OCI-LY1 (cell line): ENCODE data around the gene GHITM.
"Not testable (repeated sequence)": the region's sequence is repeated elsewhere in the genome, so short reads cannot be mapped to it uniquely, and the experiment has no call there.

Source experiments
- H2AFZ ChIP-seq: fragments of 200-600 bp; sonication (generic), shearing (Covaris generic); 2 replicates; pipeline ENCODE4 v1.6.0; 2014; ENCODE audit warnings: antibody characterized with exemption, mild to moderate bottlenecking, low read length
- H3F3A ChIP-seq: fragments of 200-600 bp; sonication (generic), shearing (Covaris generic); 2 replicates; pipeline ENCODE4 v1.6.0; 2014; ENCODE audit warnings: mild to moderate bottlenecking, antibody characterized with exemption, low read length, moderate library complexity; ENCODE audit not compliant: insufficient read depth
- H3K27ac ChIP-seq: fragments of 200-600 bp; sonication (generic); 2 replicates; pipeline ENCODE4 v1.5.1; 2014; ENCODE audit warnings: low read length, mixed run types, mild to moderate bottlenecking, low read depth; ENCODE audit not compliant: poor library complexity, severe bottlenecking
- H3K27me3 ChIP-seq: fragments of 200-600 bp; sonication (generic); 2 replicates; pipeline ENCODE4 v1.6.0; 2014; ENCODE audit warnings: antibody characterized with exemption, mild to moderate bottlenecking, low read length, moderate library complexity; ENCODE audit not compliant: insufficient read depth
- H3K36me3 ChIP-seq: fragments of 200-600 bp; sonication (generic); 2 replicates; pipeline ENCODE4 v1.6.1; 2014; ENCODE audit warnings: mild to moderate bottlenecking, antibody characterized with exemption, low read length, moderate library complexity, mixed read lengths; ENCODE audit not compliant: insufficient read depth
- H3K4me1 ChIP-seq: fragments of 200-600 bp; sonication (generic); 2 replicates; pipeline ENCODE4 v1.5.1; 2014; ENCODE audit warnings: mild to moderate bottlenecking, low read length, moderate library complexity; ENCODE audit not compliant: insufficient read depth, severe bottlenecking
- H3K4me2 ChIP-seq: fragments of 200-600 bp; sonication (generic), shearing (Covaris generic); 2 replicates; pipeline ENCODE4 v1.6.1; 2014; ENCODE audit warnings: low read length
- H3K4me3 ChIP-seq: fragments of 200-600 bp; sonication (generic); 2 replicates; pipeline ENCODE4 v1.5.1; 2014; ENCODE audit warnings: low read length, low read depth, mild to moderate bottlenecking, mixed read lengths; ENCODE audit not compliant: poor library complexity, severe bottlenecking
- H3K79me2 ChIP-seq: fragments of 200-600 bp; shearing (Covaris generic); 2 replicates; pipeline ENCODE4 v1.6.1; 2016; ENCODE audit warnings: mixed run types, low read length, mixed read lengths; ENCODE audit not compliant: insufficient read depth
- H3K9ac ChIP-seq: fragments of 200-600 bp; sonication (generic), shearing (Covaris generic); 2 replicates; pipeline ENCODE4 v1.6.1; 2014; ENCODE audit warnings: mild to moderate bottlenecking, low read length, mixed read lengths
- H3K9me2 ChIP-seq: fragments of 200-600 bp; sonication (generic), shearing (Covaris generic); 2 replicates; pipeline ENCODE4 v1.6.1; 2014; ENCODE audit warnings: low read depth, mild to moderate bottlenecking, low read length, mixed read lengths
- H3K9me3 ChIP-seq: fragments of 200-600 bp; shearing (Covaris generic); 2 replicates; pipeline ENCODE4 v1.6.1; 2014; ENCODE audit warnings: low read length, mixed read lengths
- H4K20me1 ChIP-seq: fragments of 200-600 bp; sonication (generic), shearing (Covaris generic); 2 replicates; pipeline ENCODE4 v1.6.0; 2016; ENCODE audit warnings: mild to moderate bottlenecking, low read length; ENCODE audit not compliant: insufficient read depth
- CTCF ChIP-seq: fragments of 200-600 bp; sonication (generic), shearing (Covaris generic); IDR thresholded peaks from 2 replicates; pipeline ENCODE4 v1.5.1; 2017; ENCODE audit warnings: mild to moderate bottlenecking, antibody characterized with exemption, low read length, moderate library complexity, mixed read lengths
- EZH2 ChIP-seq: fragments of 200-600 bp; sonication (generic), shearing (Covaris generic); IDR thresholded peaks from 2 replicates; pipeline ENCODE4 v1.8.0; 2017; ENCODE audit warnings: borderline replicate concordance, mixed run types, mild to moderate bottlenecking, antibody characterized with exemption, low read length, moderate library complexity, mixed read lengths

GHITM gene

GRCh38 chr10:84118395-84119006 is 20.8 kb upstream of the GHITM start:
- Histone ChIP-seq H4K20me1 (no peaks in the 10 kb centered on the region), H3K27ac (no peak overlapping the region), H3K9me3 (no peaks in the 10 kb centered on the region), H3K79me2 (no peaks in the 10 kb centered on the region), H3F3A (no peaks in the 10 kb centered on the region), H3K9me2 (no peaks in the 10 kb centered on the region), H3K4me3 (no peak overlapping the region), H3K36me3 (no peaks in the 10 kb centered on the region), H3K9ac (no peak overlapping the region), H3K4me2 (no peak overlapping the region), H2AFZ (no peak overlapping the region), H3K4me1 (no peaks in the 10 kb centered on the region), H3K27me3 (no peaks in the 10 kb centered on the region)
- TF ChIP-seq EZH2 (no peak), CTCF (no peak)

- peaks cover 3% of the 10 kb centered on the region; the same call in 1 of the 2 replicates for H3K9me3 ChIP-seq
- no peak overlapping the region for H3K4me2 ChIP-seq
- no peaks in the 10 kb centered on the region for H3K9me2 ChIP-seq
- H2AFZ ChIP-seq = no peak overlapping the region
- no peak for TF ChIP-seq CTCF
- H3K36me3 ChIP-seq = no peaks in the 10 kb centered on the region
- H3K4me1 ChIP-seq = no peaks in the 10 kb centered on the region
- no peak overlapping the region for H3K27ac ChIP-seq
- H4K20me1 ChIP-seq = no peaks in the 10 kb centered on the region
- H3K79me2 ChIP-seq = no peaks in the 10 kb centered on the region
- H3K9ac ChIP-seq = no peak overlapping the region
- no peaks in the 10 kb centered on the region for H3F3A ChIP-seq
- H3K4me3 ChIP-seq = no peak overlapping the region
- no peaks in the 10 kb centered on the region for H3K27me3 ChIP-seq
Measured at GRCh38 chr10:84123362-84123761, 15.9 kb upstream of the GHITM start.

GRCh38 chr10:84125910-84126784 is 13.2 kb upstream of the GHITM start:
- not testable (repeated sequence) for H3K36me3 ChIP-seq, H4K20me1 ChIP-seq, H3K9ac ChIP-seq, H3K79me2 ChIP-seq, H3K9me3 ChIP-seq, H3K4me3 ChIP-seq, H2AFZ ChIP-seq, H3K27ac ChIP-seq, H3K4me2 ChIP-seq, H3K4me1 ChIP-seq, H3F3A ChIP-seq, H3K27me3 ChIP-seq, H3K9me2 ChIP-seq
- TF ChIP-seq CTCF = peak; percentile 14; the same call in 1 of the 2 replicates
